H9 (cell line): ENCODE results near the gene FHOD3. TPM values are rescaled to one million over a fixed set of nuclear protein-coding genes. Genes with fewer than 3 reads are reported as not detected.

Source experiments
- DNase-seq: peaks from one replicate; pipeline ENCODE4 v3.0.0-alpha.2; 2017
- H2AFZ ChIP-seq: one replicate; pipeline ENCODE4 v1.6.1; 2013; ENCODE audit warnings: mild to moderate bottlenecking, low read length, control low read depth, moderate library complexity
- H2AK5ac ChIP-seq: 2 replicates; pipeline ENCODE4 v1.6.1; 2013; ENCODE audit warnings: low read length, control low read depth, mixed read lengths; ENCODE audit not compliant: insufficient read length
- H2BK120ac ChIP-seq: one replicate; pipeline ENCODE4 v1.6.1; 2013; ENCODE audit warnings: low read depth, mild to moderate bottlenecking, low read length, control low read depth, inconsistent platforms; ENCODE audit not compliant: poor library complexity, severe bottlenecking
- H2BK12ac ChIP-seq: 2 replicates; pipeline ENCODE4 v1.6.1; 2013; ENCODE audit warnings: low read length, control low read depth, mixed read lengths, low read depth; ENCODE audit not compliant: insufficient read length
- H2BK15ac ChIP-seq: 2 replicates; pipeline ENCODE4 v1.6.1; 2013; ENCODE audit warnings: low read depth, low read length, control low read depth
- H2BK20ac ChIP-seq: one replicate; pipeline ENCODE4 v1.6.1; 2013; ENCODE audit warnings: low read depth, mild to moderate bottlenecking, low read length, control low read depth, inconsistent platforms; ENCODE audit not compliant: poor library complexity, severe bottlenecking
- H2BK5ac ChIP-seq: 2 replicates; pipeline ENCODE4 v1.6.1; 2013; ENCODE audit warnings: low read length, control low read depth, mixed read lengths; ENCODE audit not compliant: insufficient read length
- H3K14ac ChIP-seq: 2 replicates; pipeline ENCODE4 v1.6.1; 2013; ENCODE audit warnings: low read length, control low read depth; ENCODE audit not compliant: insufficient read depth
- H3K18ac ChIP-seq: 2 replicates; pipeline ENCODE4 v1.6.1; 2013; ENCODE audit warnings: low read depth, mild to moderate bottlenecking, mixed read lengths, low read length, control low read depth; ENCODE audit not compliant: insufficient read length
- H3K23ac ChIP-seq: 2 replicates; pipeline ENCODE4 v1.6.1; 2013; ENCODE audit warnings: low read length, control low read depth, mixed read lengths, low read depth; ENCODE audit not compliant: insufficient read length
- H3K23me2 ChIP-seq: 2 replicates; pipeline ENCODE4 v1.6.1; 2013; ENCODE audit warnings: low read depth, mild to moderate bottlenecking, mixed read lengths, low read length, control low read depth; ENCODE audit not compliant: insufficient read length, poor library complexity, severe bottlenecking
- H3K27ac ChIP-seq: 2 replicates; pipeline ENCODE4 v1.5.1; 2013; ENCODE audit warnings: low read length, control low read depth, mixed read lengths, low read depth; ENCODE audit not compliant: insufficient read length
- H3K27me3 ChIP-seq: 2 replicates; pipeline ENCODE4 v1.6.1; 2013; ENCODE audit warnings: low read length, control low read depth, inconsistent platforms; ENCODE audit not compliant: insufficient read depth
- H3K4ac ChIP-seq: 2 replicates; pipeline ENCODE4 v1.6.1; 2013; ENCODE audit warnings: low read depth, mild to moderate bottlenecking, control low read depth, inconsistent platforms, low read length, moderate library complexity
- H3K4me1 ChIP-seq: 2 replicates; pipeline ENCODE4 v1.6.1; 2013; ENCODE audit warnings: low read length, control low read depth, inconsistent platforms; ENCODE audit not compliant: insufficient read depth
- H3K4me2 ChIP-seq: 2 replicates; pipeline ENCODE4 v1.6.1; 2013; ENCODE audit warnings: low read length, control low read depth, mixed read lengths; ENCODE audit not compliant: insufficient read length, insufficient read depth
- H3K56ac ChIP-seq: 2 replicates; pipeline ENCODE4 v1.6.1; 2013; ENCODE audit warnings: low read depth, mild to moderate bottlenecking, mixed read lengths, low read length, control low read depth; ENCODE audit not compliant: insufficient read length
- H3K79me1 ChIP-seq: 2 replicates; pipeline ENCODE4 v1.6.1; 2013; ENCODE audit warnings: low read depth, mild to moderate bottlenecking, moderate library complexity, low read length, control low read depth, inconsistent platforms; ENCODE audit not compliant: insufficient read depth, poor library complexity, severe bottlenecking
- H3K79me2 ChIP-seq: 2 replicates; pipeline ENCODE4 v1.6.1; 2013; ENCODE audit warnings: low read length, control low read depth, inconsistent platforms; ENCODE audit not compliant: insufficient read depth
- H3K9ac ChIP-seq: 2 replicates; pipeline ENCODE4 v1.6.1; 2013; ENCODE audit warnings: low read length, control low read depth, mixed read lengths; ENCODE audit not compliant: insufficient read length; ENCODE audit errors: extremely low read depth
- H3K9me3 ChIP-seq: one replicate; pipeline ENCODE4 v1.6.1; 2013; ENCODE audit warnings: low read depth, low read length, inconsistent platforms; ENCODE audit not compliant: control insufficient read depth
- H3T11ph ChIP-seq: one replicate; pipeline ENCODE4 v1.6.1; 2013; ENCODE audit warnings: mild to moderate bottlenecking, low read length, control low read depth, inconsistent platforms
- H4K20me1 ChIP-seq: one replicate; pipeline ENCODE4 v1.6.1; 2013; ENCODE audit not compliant: control insufficient read depth, insufficient read length, insufficient read depth
- H4K5ac ChIP-seq: 2 replicates; pipeline ENCODE4 v1.6.1; 2013; ENCODE audit warnings: low read depth, mild to moderate bottlenecking, mixed read lengths, low read length, control low read depth; ENCODE audit not compliant: insufficient read length
- H4K8ac ChIP-seq: replicated peaks from 2 replicates; pipeline ENCODE4 v1.6.1; 2013; ENCODE audit warnings: low read length, control low read depth, mixed read lengths, low read depth; ENCODE audit not compliant: insufficient read length
- H4K91ac ChIP-seq: 2 replicates; pipeline ENCODE4 v1.6.1; 2013; ENCODE audit warnings: low read depth, mild to moderate bottlenecking, moderate library complexity, mixed read lengths, low read length, control low read depth; ENCODE audit not compliant: insufficient read length
- H3K27ac Mint-ChIP-seq, 3 experiments: 2 replicates in 2 of 3; 3 replicates in 1 of 3; pipeline ENCODE4 v1.8.0; 2020 to 2021; ENCODE audit warnings: mixed read lengths in 3 of 3, mild to moderate bottlenecking in 1 of 3, moderate library complexity in 1 of 3
- H3K27me3 Mint-ChIP-seq: 2 replicates; pipeline ENCODE4 v1.8.0; 2021; ENCODE audit warnings: low read depth, mild to moderate bottlenecking, moderate library complexity, mixed read lengths
- H3K36me3 Mint-ChIP-seq, 3 experiments: 2 replicates in 2 of 3; 3 replicates in 1 of 3; pipeline ENCODE4 v1.8.0; 2020 to 2021; ENCODE audit warnings: low read depth in 3 of 3, mixed read lengths in 3 of 3; ENCODE audit not compliant: insufficient read depth in 1 of 3
- H3K4me1 Mint-ChIP-seq, 2 experiments: 2 replicates each; pipeline ENCODE4 v1.8.0; 2020; ENCODE audit warnings: mixed read lengths in 2 of 2
- H3K4me3 Mint-ChIP-seq, 2 experiments: 2 replicates in 1 of 2; 3 replicates in 1 of 2; pipeline ENCODE4 v1.8.0; 2020 to 2021; ENCODE audit warnings: mild to moderate bottlenecking in 2 of 2, mixed read lengths in 2 of 2, moderate library complexity in 1 of 2
- H3K9me3 Mint-ChIP-seq, 2 experiments: 2 replicates in 1 of 2; 3 replicates in 1 of 2; pipeline ENCODE4 v1.8.0; 2020; ENCODE audit warnings: mild to moderate bottlenecking in 2 of 2, mixed read lengths in 2 of 2, moderate library complexity in 1 of 2
- CTCF ChIP-seq: fragments of 200-600 bp; sonication (generic); conservative IDR thresholded peaks from 3 replicates; pipeline ENCODE4 v1.8.0; 2021; ENCODE audit warnings: antibody characterized with exemption, mild to moderate bottlenecking
- WGBS: extraction: QIAGEN DNeasy Blood & Tissue Kit; methylation state at CpG from one replicate; pipeline ENCODE4 v1.1.7; 2013; ENCODE audit warnings: missing lambda C conversion rate, low lambda C conversion rate, mixed read lengths; ENCODE audit not compliant: insufficient read length; ENCODE audit errors: extremely low coverage; 5-methylcytosine and 5-hydroxymethylcytosine counted together
- total RNA-seq: library from RNA; stranded (reverse); gene quantifications from 2 replicates; pipeline ENCODE4 v1.2.1, GENCODE V29; 2021

Gene FHOD3
- total RNA-seq, 1 experiment from 2014 or later, result 8.0 TPM

GRCh38 chr18:36539674-36540231 lies 242.2 kb downstream of the FHOD3 start:
- no peaks in the 10 kb centered on the region for H3K27me3 Mint-ChIP-seq
- no peaks in the 10 kb centered on the region; the same call in 1 of the 2 replicates for H3K4me1 ChIP-seq
- H4K20me1 ChIP-seq, result no peaks in the 10 kb centered on the region
- H3K18ac ChIP-seq, result no peak overlapping the region
- no CpG with 5 or more reads among the region's 5 CpGs for WGBS
- H3K79me2 ChIP-seq, result no peaks in the 10 kb centered on the region
- H3K4ac ChIP-seq, result no peak overlapping the region
- H3K14ac ChIP-seq, result no peak overlapping the region
- H2BK12ac ChIP-seq, result no peak overlapping the region
- no peak for TF ChIP-seq CTCF
- no peak overlapping the region for H3T11ph ChIP-seq
- no peak overlapping the region for H3K27ac ChIP-seq
- H2BK120ac ChIP-seq, result no peak overlapping the region
- no peaks in the 10 kb centered on the region for H3K79me1 ChIP-seq
- no peak overlapping the region for H3K9ac ChIP-seq
- H3K4me1 Mint-ChIP-seq, result peaks cover 15 to 25% of the 10 kb centered on the region in 2 experiments
- H2AK5ac ChIP-seq, result no peak overlapping the region
- no peak overlapping the region for H2BK20ac ChIP-seq
- H3K9me3 Mint-ChIP-seq, result no peaks in the 10 kb centered on the region
- H2BK5ac ChIP-seq, result no peak overlapping the region
- H3K4me3 Mint-ChIP-seq, result no peak overlapping the region
- no peak overlapping the region for H3K23ac ChIP-seq
- no peak overlapping the region for H2AFZ ChIP-seq
- no peak overlapping the region for H3K56ac ChIP-seq
- DNase-seq, result no peak
- H3K23me2 ChIP-seq, result no peaks in the 10 kb centered on the region
- H2BK15ac ChIP-seq, result no peak overlapping the region
- no peaks in the 10 kb centered on the region for H3K36me3 Mint-ChIP-seq
- H3K27ac Mint-ChIP-seq, result no peak overlapping the region; a peak in 1 of 7 replicates
- no peak overlapping the region for H4K91ac ChIP-seq
- no peak overlapping the region for H4K8ac ChIP-seq
- H3K27me3 ChIP-seq, result no peaks in the 10 kb centered on the region
- no peaks in the 10 kb centered on the region for H3K9me3 ChIP-seq
- no peak overlapping the region for H3K4me2 ChIP-seq
- H4K5ac ChIP-seq, result no peak overlapping the region
